HCT116 (cell line): ENCODE measurements around the gene NPB.

Experiments used
- CTCF ChIP-seq, 3 experiments: fragments of 200-600 bp in 1 of 3; sonication (generic) in 1 of 3; IDR thresholded peaks in 2 of 3; conservative IDR thresholded peaks in 1 of 3; 2 replicates each; pipeline ENCODE4 v1.5.1; 2012 to 2017; ENCODE audit warnings: low read depth in 2 of 3, low read length in 2 of 3, antibody characterized with exemption in 1 of 3, borderline replicate concordance in 1 of 3, control low read depth in 1 of 3, mild to moderate bottlenecking in 1 of 3, mixed read lengths in 1 of 3, mixed run types in 1 of 3, moderate library complexity in 1 of 3; ENCODE audit not compliant: insufficient read depth in 1 of 3
- SIN3A ChIP-seq: IDR thresholded peaks from 2 replicates; pipeline ENCODE4 v1.6.1; 2012; ENCODE audit warnings: low read depth

GRCh38 chr17:81903896-81904599 is 2.0 kb downstream of the NPB start:
- TF ChIP-seq SIN3A (no peak), CTCF (IDR thresholded peaks at IDR 0.05 in 2 of 3, conservative IDR thresholded peaks at IDR 0.05 in 1 of 3; ENCODE audit: borderline replicate concordance in 1 of 3, insufficient read depth in 1 of 3, low read depth in 2 of 3, low read length in 2 of 3) (no peak)
